H9 (cell line): ENCODE data around the gene MYO3A. TPM values are rescaled to one million over a fixed set of nuclear protein-coding genes. Genes with fewer than 3 reads are reported as not detected.

Experiments used
- DNase-seq: peaks from one replicate; pipeline ENCODE4 v3.0.0-alpha.2; 2017
- H2AFZ ChIP-seq: one replicate; pipeline ENCODE4 v1.6.1; 2013; ENCODE audit warnings: mild to moderate bottlenecking, low read length, control low read depth, moderate library complexity
- H2AK5ac ChIP-seq: 2 replicates; pipeline ENCODE4 v1.6.1; 2013; ENCODE audit warnings: low read length, control low read depth, mixed read lengths; ENCODE audit not compliant: insufficient read length
- H2BK120ac ChIP-seq: one replicate; pipeline ENCODE4 v1.6.1; 2013; ENCODE audit warnings: low read depth, mild to moderate bottlenecking, low read length, control low read depth, inconsistent platforms; ENCODE audit not compliant: poor library complexity, severe bottlenecking
- H2BK12ac ChIP-seq: 2 replicates; pipeline ENCODE4 v1.6.1; 2013; ENCODE audit warnings: low read length, control low read depth, mixed read lengths, low read depth; ENCODE audit not compliant: insufficient read length
- H2BK15ac ChIP-seq: 2 replicates; pipeline ENCODE4 v1.6.1; 2013; ENCODE audit warnings: low read depth, low read length, control low read depth
- H2BK20ac ChIP-seq: one replicate; pipeline ENCODE4 v1.6.1; 2013; ENCODE audit warnings: low read depth, mild to moderate bottlenecking, low read length, control low read depth, inconsistent platforms; ENCODE audit not compliant: poor library complexity, severe bottlenecking
- H2BK5ac ChIP-seq: 2 replicates; pipeline ENCODE4 v1.6.1; 2013; ENCODE audit warnings: low read length, control low read depth, mixed read lengths; ENCODE audit not compliant: insufficient read length
- H3K14ac ChIP-seq: 2 replicates; pipeline ENCODE4 v1.6.1; 2013; ENCODE audit warnings: low read length, control low read depth; ENCODE audit not compliant: insufficient read depth
- H3K18ac ChIP-seq: 2 replicates; pipeline ENCODE4 v1.6.1; 2013; ENCODE audit warnings: low read depth, mild to moderate bottlenecking, mixed read lengths, low read length, control low read depth; ENCODE audit not compliant: insufficient read length
- H3K23ac ChIP-seq: 2 replicates; pipeline ENCODE4 v1.6.1; 2013; ENCODE audit warnings: low read length, control low read depth, mixed read lengths, low read depth; ENCODE audit not compliant: insufficient read length
- H3K23me2 ChIP-seq: 2 replicates; pipeline ENCODE4 v1.6.1; 2013; ENCODE audit warnings: low read depth, mild to moderate bottlenecking, mixed read lengths, low read length, control low read depth; ENCODE audit not compliant: insufficient read length, poor library complexity, severe bottlenecking
- H3K27ac ChIP-seq: 2 replicates; pipeline ENCODE4 v1.5.1; 2013; ENCODE audit warnings: low read length, control low read depth, mixed read lengths, low read depth; ENCODE audit not compliant: insufficient read length
- H3K27me3 ChIP-seq: 2 replicates; pipeline ENCODE4 v1.6.1; 2013; ENCODE audit warnings: low read length, control low read depth, inconsistent platforms; ENCODE audit not compliant: insufficient read depth
- H3K4ac ChIP-seq: 2 replicates; pipeline ENCODE4 v1.6.1; 2013; ENCODE audit warnings: low read depth, mild to moderate bottlenecking, control low read depth, inconsistent platforms, low read length, moderate library complexity
- H3K4me1 ChIP-seq: 2 replicates; pipeline ENCODE4 v1.6.1; 2013; ENCODE audit warnings: low read length, control low read depth, inconsistent platforms; ENCODE audit not compliant: insufficient read depth
- H3K4me2 ChIP-seq: 2 replicates; pipeline ENCODE4 v1.6.1; 2013; ENCODE audit warnings: low read length, control low read depth, mixed read lengths; ENCODE audit not compliant: insufficient read length, insufficient read depth
- H3K56ac ChIP-seq: 2 replicates; pipeline ENCODE4 v1.6.1; 2013; ENCODE audit warnings: low read depth, mild to moderate bottlenecking, mixed read lengths, low read length, control low read depth; ENCODE audit not compliant: insufficient read length
- H3K79me1 ChIP-seq: 2 replicates; pipeline ENCODE4 v1.6.1; 2013; ENCODE audit warnings: low read depth, mild to moderate bottlenecking, moderate library complexity, low read length, control low read depth, inconsistent platforms; ENCODE audit not compliant: insufficient read depth, poor library complexity, severe bottlenecking
- H3K79me2 ChIP-seq: 2 replicates; pipeline ENCODE4 v1.6.1; 2013; ENCODE audit warnings: low read length, control low read depth, inconsistent platforms; ENCODE audit not compliant: insufficient read depth
- H3K9ac ChIP-seq: 2 replicates; pipeline ENCODE4 v1.6.1; 2013; ENCODE audit warnings: low read length, control low read depth, mixed read lengths; ENCODE audit not compliant: insufficient read length; ENCODE audit errors: extremely low read depth
- H3K9me3 ChIP-seq: one replicate; pipeline ENCODE4 v1.6.1; 2013; ENCODE audit warnings: low read depth, low read length, inconsistent platforms; ENCODE audit not compliant: control insufficient read depth
- H3T11ph ChIP-seq: one replicate; pipeline ENCODE4 v1.6.1; 2013; ENCODE audit warnings: mild to moderate bottlenecking, low read length, control low read depth, inconsistent platforms
- H4K20me1 ChIP-seq: one replicate; pipeline ENCODE4 v1.6.1; 2013; ENCODE audit not compliant: control insufficient read depth, insufficient read length, insufficient read depth
- H4K5ac ChIP-seq: 2 replicates; pipeline ENCODE4 v1.6.1; 2013; ENCODE audit warnings: low read depth, mild to moderate bottlenecking, mixed read lengths, low read length, control low read depth; ENCODE audit not compliant: insufficient read length
- H4K8ac ChIP-seq: replicated peaks from 2 replicates; pipeline ENCODE4 v1.6.1; 2013; ENCODE audit warnings: low read length, control low read depth, mixed read lengths, low read depth; ENCODE audit not compliant: insufficient read length
- H4K91ac ChIP-seq: 2 replicates; pipeline ENCODE4 v1.6.1; 2013; ENCODE audit warnings: low read depth, mild to moderate bottlenecking, moderate library complexity, mixed read lengths, low read length, control low read depth; ENCODE audit not compliant: insufficient read length
- H3K27ac Mint-ChIP-seq, 3 experiments: 2 replicates in 2 of 3; 3 replicates in 1 of 3; pipeline ENCODE4 v1.8.0; 2020 to 2021; ENCODE audit warnings: mixed read lengths in 3 of 3, mild to moderate bottlenecking in 1 of 3, moderate library complexity in 1 of 3
- H3K27me3 Mint-ChIP-seq: 2 replicates; pipeline ENCODE4 v1.8.0; 2021; ENCODE audit warnings: low read depth, mild to moderate bottlenecking, moderate library complexity, mixed read lengths
- H3K36me3 Mint-ChIP-seq, 3 experiments: 2 replicates in 2 of 3; 3 replicates in 1 of 3; pipeline ENCODE4 v1.8.0; 2020 to 2021; ENCODE audit warnings: low read depth in 3 of 3, mixed read lengths in 3 of 3; ENCODE audit not compliant: insufficient read depth in 1 of 3
- H3K4me1 Mint-ChIP-seq, 2 experiments: 2 replicates each; pipeline ENCODE4 v1.8.0; 2020; ENCODE audit warnings: mixed read lengths in 2 of 2
- H3K4me3 Mint-ChIP-seq, 2 experiments: 2 replicates in 1 of 2; 3 replicates in 1 of 2; pipeline ENCODE4 v1.8.0; 2020 to 2021; ENCODE audit warnings: mild to moderate bottlenecking in 2 of 2, mixed read lengths in 2 of 2, moderate library complexity in 1 of 2
- H3K9me3 Mint-ChIP-seq, 2 experiments: 2 replicates in 1 of 2; 3 replicates in 1 of 2; pipeline ENCODE4 v1.8.0; 2020; ENCODE audit warnings: mild to moderate bottlenecking in 2 of 2, mixed read lengths in 2 of 2, moderate library complexity in 1 of 2
- CTCF ChIP-seq: fragments of 200-600 bp; sonication (generic); conservative IDR thresholded peaks from 3 replicates; pipeline ENCODE4 v1.8.0; 2021; ENCODE audit warnings: antibody characterized with exemption, mild to moderate bottlenecking
- WGBS: extraction: QIAGEN DNeasy Blood & Tissue Kit; methylation state at CpG from one replicate; pipeline ENCODE4 v1.1.7; 2013; ENCODE audit warnings: missing lambda C conversion rate, low lambda C conversion rate, mixed read lengths; ENCODE audit not compliant: insufficient read length; ENCODE audit errors: extremely low coverage; 5-methylcytosine and 5-hydroxymethylcytosine counted together
- total RNA-seq: library from RNA; stranded (reverse); gene quantifications from 2 replicates; pipeline ENCODE4 v1.2.1, GENCODE V29; 2021

The MYO3A gene
- total RNA-seq, 1 experiment from 2014 or later: 4.3 TPM

- DNase-seq: no peak
- Histone ChIP-seq H3T11ph (no peak overlapping the region), H4K8ac (no peak overlapping the region), H2AK5ac (no peak overlapping the region), H3K18ac (no peak overlapping the region), H3K23me2 (no peaks in the 10 kb centered on the region), H3K56ac (no peak overlapping the region), H3K79me1 (no peaks in the 10 kb centered on the region), H2BK20ac (no peak overlapping the region), H2BK15ac (no peak overlapping the region), H3K23ac (no peak overlapping the region), H3K27ac (no peak overlapping the region), H2BK120ac (no peak overlapping the region), H3K4me2 (no peak overlapping the region), H3K79me2 (no peaks in the 10 kb centered on the region), H3K9me3 (no peaks in the 10 kb centered on the region), H4K5ac (no peak overlapping the region), H3K27me3 (no peaks in the 10 kb centered on the region), H3K14ac (no peak overlapping the region), H4K91ac (no peak overlapping the region), H3K9ac (no peak overlapping the region), H3K4ac (no peak overlapping the region), H3K4me1 (no peaks in the 10 kb centered on the region), H2AFZ (no peak overlapping the region), H4K20me1 (no peaks in the 10 kb centered on the region), H2BK12ac (no peak overlapping the region), H2BK5ac (no peak overlapping the region)
- Mint-ChIP-seq H3K27me3 (no peaks in the 10 kb centered on the region), H3K27ac (peak overlapping the region in 1 of 3 experiments; percentile 2; a peak in 2 of 7 replicates), H3K9me3 (peaks cover 0 to 5% of the 10 kb centered on the region in 2 experiments; a peak in 4 of 5 replicates), H3K4me1 (peaks cover 0 to 2% of the 10 kb centered on the region in 2 experiments; a peak in 1 of 4 replicates), H3K4me3 (no peak overlapping the region), H3K36me3 (peaks cover 0 to 9% (median 6%) of the 10 kb centered on the region in 3 experiments; a peak in 5 of 7 replicates)
- no CpG with 5 or more reads among the region's 4 CpGs for WGBS
- TF ChIP-seq CTCF: no peak
Measured at GRCh38 chr10:25999295-25999981, 65.4 kb downstream of the MYO3A start.
